NCI-H2196 (cell line): Measurements from ENCODE around the gene STOML2.
"Not testable (repeated sequence)": the region's sequence is repeated elsewhere in the genome, so short reads cannot be mapped to it uniquely, and the experiment has no call there.

Experiments used
- DNase-seq: peaks from one replicate; lab custom pipeline; 2025; ENCODE audit not compliant: unreplicated experiment; lab: John Stamatoyannopoulos, UW

The STOML2 gene

DNA sequence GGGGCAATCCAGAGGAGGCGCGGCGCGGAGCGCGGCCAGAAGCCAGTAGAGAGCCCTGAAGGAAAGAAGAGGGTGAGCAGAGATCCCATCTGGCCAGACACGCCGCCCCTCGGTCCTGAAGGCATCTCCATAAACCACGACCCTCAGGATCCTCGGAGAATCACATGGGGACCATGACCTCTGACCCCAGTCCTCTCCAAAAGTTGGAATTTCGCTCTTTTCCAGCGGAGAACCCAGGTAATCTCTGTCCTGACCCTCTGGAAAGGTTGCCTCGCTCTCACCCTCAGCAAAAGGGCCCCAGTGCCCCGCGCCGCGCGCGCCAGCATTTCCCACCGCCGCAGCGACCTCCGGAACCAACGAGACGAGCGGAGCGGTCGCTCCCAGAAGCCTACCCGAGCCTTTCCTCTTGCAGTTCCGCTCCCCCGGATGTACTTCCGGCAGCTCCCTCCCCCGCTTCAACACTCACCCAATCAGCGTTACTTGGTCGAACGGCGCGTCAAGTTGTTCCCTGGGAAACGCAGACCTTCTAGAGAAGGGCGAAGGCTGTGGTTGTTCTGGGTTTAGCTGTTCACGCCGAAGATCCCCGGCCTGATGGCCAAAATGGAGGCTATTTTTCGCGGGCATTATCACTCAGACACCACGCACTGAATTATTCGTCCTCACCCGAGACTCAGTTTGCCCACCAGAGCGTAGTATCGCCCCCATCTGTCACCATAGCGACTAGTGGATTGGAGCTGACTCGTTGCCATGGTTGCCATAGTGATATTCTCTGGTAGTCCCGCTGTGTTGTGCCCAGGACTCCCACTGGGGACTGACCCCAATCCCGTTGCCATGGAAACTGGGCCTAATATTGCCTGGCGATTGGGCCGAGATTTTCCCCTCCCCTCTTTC, at the start of gene STOML2:
Gene STOML2 (minus strand): TSS at position 363 of the 891 bp plus-strand sequence. CDS start 37 bp downstream, at position 326.
- DNase-seq = peak; percentile 95

DNA sequence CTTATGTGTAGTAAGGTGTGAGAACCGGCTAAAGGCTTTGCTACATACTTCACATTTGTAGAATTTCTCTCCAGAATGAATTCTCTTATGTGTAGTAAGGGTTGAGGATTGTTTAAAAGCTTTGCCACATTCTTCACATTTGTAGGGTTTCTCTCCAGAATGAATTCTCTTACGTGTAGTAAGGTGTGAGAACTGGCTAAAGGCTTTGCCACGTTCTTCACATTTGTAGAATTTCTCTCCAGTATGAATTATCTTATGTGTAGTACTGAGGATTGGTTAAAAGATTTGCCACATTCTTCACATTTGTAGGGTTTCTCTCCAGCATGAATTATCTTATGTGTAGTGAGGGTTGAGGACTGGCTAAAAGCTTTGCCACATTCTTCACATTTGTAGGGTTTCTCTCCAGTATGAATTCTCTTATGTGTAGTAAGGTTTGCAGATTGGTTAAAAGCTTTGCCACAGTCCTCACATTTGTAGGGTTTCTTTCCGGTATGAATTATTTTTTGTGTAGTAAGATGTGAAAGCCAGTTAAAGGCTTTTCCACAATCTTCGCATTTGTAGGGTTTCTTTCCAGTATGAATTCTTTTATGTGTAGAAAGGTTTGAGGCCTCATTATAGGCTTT, 45.1 kb upstream of the STOML2 start:
- not testable (repeated sequence) for DNase-seq

GRCh38 chr9:35142037-35142436, 39.1 kb upstream of the STOML2 start:
- DNase-seq = no peak

- no peak for DNase-seq
These were observed 37.2 kb upstream of the STOML2 start for GRCh38 chr9:35140093-35140492.

DNA sequence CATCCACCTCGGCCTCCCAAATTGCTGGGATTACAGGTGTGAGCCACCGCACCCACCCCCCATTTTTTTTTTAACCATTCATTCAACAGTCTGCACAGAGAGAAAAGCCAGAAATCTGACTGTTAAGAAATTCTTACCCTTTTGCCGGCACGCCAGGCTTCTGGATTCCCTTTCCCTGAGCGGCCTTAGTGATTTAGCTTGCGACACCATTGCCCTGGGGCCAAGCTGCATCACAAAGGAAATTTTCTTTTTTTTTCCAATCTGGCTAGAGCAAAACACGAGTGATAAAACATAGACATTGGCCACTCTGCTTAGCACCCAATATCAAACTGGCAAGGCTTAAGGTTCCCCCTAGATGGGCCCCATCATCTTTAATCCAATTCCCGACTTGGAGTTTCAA, 33.9 kb upstream of the STOML2 start:
- DNase-seq = no peak

- no peak for DNase-seq
These were observed 33.1 kb upstream of the STOML2 start for GRCh38 chr9:35135988-35136387.

DNA sequence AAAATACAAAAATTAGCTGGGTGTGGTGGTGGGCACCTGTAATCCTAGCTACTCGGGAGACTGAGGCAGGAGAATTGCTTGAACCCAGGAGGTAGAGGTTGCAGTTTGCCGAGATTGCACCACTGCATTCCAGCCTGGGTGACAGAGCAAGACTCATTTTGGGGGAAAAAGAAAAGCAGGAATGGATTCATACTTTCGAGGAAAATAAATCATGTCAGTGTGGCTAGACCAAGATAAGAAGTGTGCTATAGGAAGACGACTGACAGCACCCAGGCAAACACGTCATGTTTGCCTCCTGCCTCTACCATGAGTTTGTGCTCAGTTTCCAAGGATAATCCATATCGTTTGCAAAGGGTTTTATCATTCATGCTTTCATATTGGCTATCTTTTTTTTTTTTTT, 32.0 kb upstream of the STOML2 start:
- no peak for DNase-seq

GRCh38 chr9:35116898-35117551, 14.1 kb upstream of the STOML2 start:
- DNase-seq = peak; percentile 85

GRCh38 chr9:35116539-35116897, 13.6 kb upstream of the STOML2 start:
- DNase-seq = no peak

- DNase-seq = peak; percentile 95
These were observed 13.0 kb upstream of the STOML2 start, which contains the start of gene ATOSB for GRCh38 chr9:35115680-35116538. Gene ATOSB (minus strand): TSS chr9:35115862. CDS start chr9:35108274, 7,588 bp downstream.

GRCh38 chr9:35114840-35115628, 12.1 kb upstream of the STOML2 start:
- peak; percentile 28 for DNase-seq

DNA sequence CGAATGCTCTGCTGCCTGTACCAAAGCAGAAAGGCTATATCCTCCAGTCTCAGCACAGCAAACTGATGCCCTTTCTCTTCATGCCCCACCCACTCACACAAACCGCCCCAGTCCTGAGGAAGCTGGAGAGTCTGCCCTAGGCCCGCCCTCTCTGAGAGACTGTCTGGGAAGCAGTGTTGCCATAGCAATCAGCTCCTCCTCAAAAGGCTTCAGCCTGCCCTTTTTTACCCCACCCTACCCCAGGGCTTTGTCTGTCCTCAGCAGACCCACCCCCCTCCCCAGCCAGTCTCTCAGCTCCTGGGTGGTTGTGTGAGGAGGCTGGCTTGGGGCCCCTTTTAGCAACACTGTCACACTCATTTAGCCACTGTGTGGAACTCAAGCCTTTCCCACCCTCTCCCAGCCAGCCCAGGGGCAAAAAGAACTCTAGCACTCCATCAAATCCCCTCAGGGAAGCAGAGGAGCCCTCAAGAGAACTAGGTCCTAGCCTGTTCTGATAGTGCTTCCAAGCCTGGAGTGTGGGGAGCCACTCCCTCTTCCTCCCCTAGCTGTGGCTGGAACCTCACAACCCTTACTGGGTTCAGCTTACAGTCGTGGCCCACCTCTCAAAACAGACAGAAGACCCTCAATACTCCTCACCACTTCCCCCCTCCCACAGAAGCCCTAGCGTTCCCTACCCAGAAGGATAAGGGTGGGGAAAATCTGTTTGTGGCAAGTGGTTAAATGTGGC, 11.3 kb upstream of the STOML2 start:
- peak; percentile 90 for DNase-seq

DNA sequence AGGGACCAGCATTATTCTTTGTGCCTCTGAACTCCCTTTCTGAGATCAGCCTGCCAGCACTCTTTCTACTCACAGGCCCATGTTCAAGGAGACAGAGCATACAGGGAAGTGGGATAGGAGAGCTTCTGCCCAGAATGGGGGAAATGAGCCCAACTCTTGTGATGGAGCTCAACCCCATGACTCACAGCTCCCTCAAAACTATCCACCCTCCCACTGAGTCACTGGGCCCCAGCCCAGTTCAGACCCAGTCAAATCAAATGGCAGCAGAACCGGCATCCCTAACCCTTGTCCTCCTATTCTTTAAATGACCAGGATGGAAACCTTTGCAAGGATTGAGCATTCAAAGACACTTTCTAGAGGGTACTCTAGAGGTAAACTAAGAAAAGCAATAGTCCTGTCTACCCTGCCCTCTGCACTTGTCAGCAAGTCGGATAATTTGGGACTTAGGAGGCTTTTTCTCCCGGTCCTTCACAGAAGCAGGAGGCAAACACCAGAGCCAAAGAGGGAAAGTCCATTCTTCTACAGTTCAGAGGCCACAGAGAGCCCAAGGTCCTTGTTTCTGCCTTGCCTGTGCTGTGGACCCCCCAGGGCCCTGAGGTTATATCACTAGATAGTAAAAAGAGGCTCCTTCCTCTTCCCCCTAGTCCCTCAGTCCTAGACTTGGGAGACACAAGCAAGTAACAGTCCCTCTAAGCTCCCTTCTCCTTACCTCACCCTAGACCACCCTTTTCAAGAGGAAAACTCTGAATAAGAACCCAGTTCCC, 9.5 kb upstream of the STOML2 start:
- no peak for DNase-seq

DNA sequence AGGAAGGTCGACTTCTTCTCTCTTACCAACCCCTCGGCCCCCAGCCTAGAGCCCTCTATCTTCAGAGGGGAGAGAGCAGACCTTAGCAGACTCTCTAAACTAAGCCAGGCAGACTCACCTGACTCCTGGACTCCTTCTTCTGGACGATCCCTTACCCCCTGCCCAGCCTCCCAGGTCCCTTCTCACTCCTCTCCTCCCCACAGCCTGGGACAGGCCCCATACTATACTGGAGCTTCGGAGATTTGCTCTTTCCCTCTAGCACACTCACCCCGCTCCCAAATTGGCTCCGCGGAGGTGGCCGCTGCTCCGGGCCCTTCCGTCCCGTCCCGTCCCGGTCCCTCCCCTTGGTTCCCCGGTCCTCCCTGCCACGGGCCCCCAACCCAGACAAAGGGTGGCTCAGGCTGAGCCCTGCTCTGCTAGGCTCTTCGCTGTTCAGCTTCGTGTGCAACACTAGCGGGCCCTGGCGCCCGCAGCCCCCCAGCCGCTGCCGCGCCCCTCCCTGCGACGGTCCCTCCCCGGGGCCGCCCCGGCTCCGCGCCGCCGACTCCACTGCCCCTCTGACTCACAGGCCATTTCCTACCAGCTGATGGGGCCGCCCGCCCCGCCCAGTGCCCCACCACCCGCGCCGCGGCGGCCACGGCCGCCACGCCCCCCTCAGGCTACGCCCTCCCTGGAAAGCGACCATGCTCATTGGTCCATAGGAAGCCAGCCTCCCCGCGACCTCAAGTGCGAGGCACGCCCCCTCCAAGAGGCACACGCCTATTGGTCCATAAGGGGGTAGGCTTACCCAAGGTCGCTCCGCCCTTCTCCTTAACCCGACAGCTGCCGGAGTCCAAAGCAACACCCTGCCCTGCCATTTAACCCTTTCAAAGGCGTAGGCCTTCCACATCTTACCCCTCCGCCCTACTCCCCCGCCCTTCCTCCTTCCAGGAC, 8.3 kb upstream of the STOML2 start:
- peak; percentile 97 for DNase-seq

- no peak for DNase-seq
These were observed 7.4 kb upstream of the STOML2 start for GRCh38 chr9:35110327-35110761.

- DNase-seq = no peak
These were observed 6.1 kb upstream of the STOML2 start for GRCh38 chr9:35108946-35109575.

- no peak for DNase-seq
These were observed 5.5 kb upstream of the STOML2 start for GRCh38 chr9:35108461-35108860.
